Measurements from ENCODE around the gene EFNA5.

GRCh38 chr5:107582625-107583024, 88.1 kb downstream of the EFNA5 start:
- TF ChIP-seq, protein P1, sequence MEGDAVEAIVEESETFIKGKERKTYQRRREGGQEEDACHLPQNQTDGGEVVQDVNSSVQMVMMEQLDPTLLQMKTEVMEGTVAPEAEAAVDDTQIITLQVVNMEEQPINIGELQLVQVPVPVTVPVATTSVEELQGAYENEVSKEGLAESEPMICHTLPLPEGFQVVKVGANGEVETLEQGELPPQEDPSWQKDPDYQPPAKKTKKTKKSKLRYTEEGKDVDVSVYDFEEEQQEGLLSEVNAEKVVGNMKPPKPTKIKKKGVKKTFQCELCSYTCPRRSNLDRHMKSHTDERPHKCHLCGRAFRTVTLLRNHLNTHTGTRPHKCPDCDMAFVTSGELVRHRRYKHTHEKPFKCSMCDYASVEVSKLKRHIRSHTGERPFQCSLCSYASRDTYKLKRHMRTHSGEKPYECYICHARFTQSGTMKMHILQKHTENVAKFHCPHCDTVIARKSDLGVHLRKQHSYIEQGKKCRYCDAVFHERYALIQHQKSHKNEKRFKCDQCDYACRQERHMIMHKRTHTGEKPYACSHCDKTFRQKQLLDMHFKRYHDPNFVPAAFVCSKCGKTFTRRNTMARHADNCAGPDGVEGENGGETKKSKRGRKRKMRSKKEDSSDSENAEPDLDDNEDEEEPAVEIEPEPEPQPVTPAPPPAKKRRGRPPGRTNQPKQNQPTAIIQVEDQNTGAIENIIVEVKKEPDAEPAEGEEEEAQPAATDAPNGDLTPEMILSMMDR (IDR thresholded peaks at IDR 0.05; ENCODE audit: low read depth, low read length): no peak
- TF ChIP-seq POLR2A (IDR thresholded peaks at IDR 0.05; ENCODE audit: extremely low read depth, insufficient read length) (no peak), MYC (IDR thresholded peaks at IDR 0.05; ENCODE audit: low read depth, low read length) (no peak), MAX (IDR thresholded peaks at IDR 0.05; ENCODE audit: low read depth, low read length) (no peak)

Measured in NB4 (cell line).